ENCODE results near the gene CPA4.

The CPA4 gene

GRCh38 chr7:130366564-130366963 is 73.6 kb downstream of the CPA4 start:
- DNase-seq: no peak

- no peak for DNase-seq
Measured at GRCh38 chr7:130367088-130367755, 74.3 kb downstream of the CPA4 start.

- DNase-seq: no peak
Measured at GRCh38 chr7:130367836-130368746, 75.1 kb downstream of the CPA4 start.

GRCh38 chr7:130369110-130369711 is 76.2 kb downstream of the CPA4 start:
- DNase-seq: no peak

GRCh38 chr7:130369831-130370550 is 77.0 kb downstream of the CPA4 start:
- DNase-seq: no peak

GRCh38 chr7:130371046-130371445 is 78.1 kb downstream of the CPA4 start:
- DNase-seq: peak; percentile 39

GRCh38 chr7:130372402-130373165 is 79.6 kb downstream of the CPA4 start:
- DNase-seq: no peak

Data from DMS79 (cell line).